Left colon (tissue), 2 donors: ENCODE results near the gene STATH. TPM values are rescaled to one million over a fixed set of nuclear protein-coding genes. Genes with fewer than 3 reads are reported as not detected.
"Not testable (repeated sequence)": the region's sequence is repeated elsewhere in the genome, so short reads cannot be mapped to it uniquely, and the experiment has no call there.

Experiments
- ATAC-seq: fragments of 200-7000 bp; cut with Tn5 transposase; one replicate; pipeline ENCODE4 v1.9.1; 2020; ENCODE audit warnings: mild to moderate bottlenecking, moderate library complexity
- DNase-seq, 2 donors: peaks; one replicate each; pipeline ENCODE4 v3.0.0-alpha.2; 2020
- intact Hi-C, 2 donors: fragments of 100-400 bp; cut with DNase I in 1 of 2; cut with micrococcal nuclease in 1 of 2; formaldehyde crosslinking; loops; one replicate each; pipeline versions ENCODE4 v1.11.2 to v1.14.0; 2022; cut with DNase I, micrococcal nuclease
- total RNA-seq, 2 donors: library from RNA; stranded (reverse); fragmentation: NEBNext Ultra II Directional; extraction: Animal tissue kit (Norgen Biotek cat#: 25700); gene quantifications; one replicate each; pipeline ENCODE4 v1.2.1, GENCODE V29; 2021
- donor health status: DM: no; HTN: no; CAD: no.
- donor health status: DM: yes; HTN: yes; CAD: no.

Gene STATH
- total RNA-seq, 2 donors from 2014 or later: not detected

- no peak for DNase-seq
- no peak for ATAC-seq
- intact Hi-C loops: no loop called here
These were observed 46.0 kb downstream of the STATH start for GRCh38 chr4:70041652-70042286.

- ATAC-seq, intact Hi-C loops, DNase-seq: not testable (repeated sequence)
These were observed 54.4 kb downstream of the STATH start, which contains the start of gene HTN1 for GRCh38 chr4:70050138-70050537. TSS of gene HTN1 (plus strand) at chr4:70050438. CDS start at chr4:70053077, 2,639 bp downstream.

Other genes starting within 250 kb of the STATH start
- gene SULT1B1, start 235.3 kb upstream of the STATH start, total RNA-seq: 100 to 1,000 TPM; 294 to 331 TPM
- under 1 TPM in 1 of 2 donors, not detected in 1; 0.47 TPM for gene SULT1E1, start 135.8 kb upstream of the STATH start, total RNA-seq
- gene CSN1S1, start 64.9 kb upstream of the STATH start, total RNA-seq: not detected
- gene CSN2, start 30.2 kb upstream of the STATH start, total RNA-seq: not detected
- gene HTN3, start 32.5 kb downstream of the STATH start, total RNA-seq: not detected
- gene HTN1, start 54.5 kb downstream of the STATH start, total RNA-seq: not detected
- not detected for gene PRR27, start 158.3 kb downstream of the STATH start, total RNA-seq
- gene ODAM, start 199.8 kb downstream of the STATH start, total RNA-seq: not detected
- gene FDCSP, start 230.2 kb downstream of the STATH start, total RNA-seq: not detected
- gene CSN3, start 246.6 kb downstream of the STATH start, total RNA-seq: not detected